Astrocyte (in vitro differentiated cells and primary cell): ENCODE measurements around the gene AQP5. TPM values are rescaled to one million over a fixed set of nuclear protein-coding genes. Genes with fewer than 3 reads are reported as not detected.

Experiments
- DNase-seq: peaks from one replicate; pipeline ENCODE4 v3.0.0-alpha.2; 2010; ENCODE audit warnings: low read depth
- FAIRE-seq: peaks from 2 replicates; lab custom pipeline; 2011; peaks lifted over from hg19 to GRCh38; lab: Jason Lieb, UNC
- H2AFZ ChIP-seq: 2 replicates; pipeline ENCODE4 v1.6.0; 2012; ENCODE audit warnings: low read depth, low read length, inconsistent platforms
- H3K27ac ChIP-seq: 2 replicates; pipeline ENCODE4 v1.5.1; 2011; ENCODE audit warnings: low read depth, low read length, inconsistent platforms
- H3K27me3 ChIP-seq: 2 replicates; pipeline ENCODE4 v1.6.0; 2011; ENCODE audit warnings: low read length, inconsistent platforms; ENCODE audit not compliant: insufficient read depth
- H3K36me3 ChIP-seq: 2 replicates; pipeline ENCODE4 v1.5.1; 2011; ENCODE audit warnings: low read length, inconsistent platforms; ENCODE audit not compliant: insufficient read depth
- H3K4me1 ChIP-seq: 2 replicates; pipeline ENCODE4 v1.5.1; 2011; ENCODE audit warnings: low read length, inconsistent platforms; ENCODE audit not compliant: insufficient read depth
- H3K4me2 ChIP-seq: 2 replicates; pipeline ENCODE4 v1.6.0; 2012; ENCODE audit warnings: low read length, inconsistent platforms
- H3K4me3 ChIP-seq: 2 replicates; pipeline ENCODE4 v1.5.1; 2011; ENCODE audit warnings: low read depth, mild to moderate bottlenecking, low read length, inconsistent platforms; ENCODE audit not compliant: insufficient read depth
- H3K79me2 ChIP-seq: 2 replicates; pipeline ENCODE4 v1.6.0; 2012; ENCODE audit warnings: mild to moderate bottlenecking, low read length, inconsistent platforms; ENCODE audit not compliant: insufficient read depth
- H3K9ac ChIP-seq: 2 replicates; pipeline ENCODE4 v1.6.0; 2012; ENCODE audit warnings: mild to moderate bottlenecking, low read length, inconsistent platforms
- H3K9me3 ChIP-seq: 2 replicates; pipeline ENCODE4 v1.5.1; 2012; ENCODE audit warnings: low read depth, mild to moderate bottlenecking, low read length, inconsistent platforms; ENCODE audit not compliant: insufficient read depth
- H4K20me1 ChIP-seq: 2 replicates; pipeline ENCODE4 v1.6.0; 2012; ENCODE audit warnings: low read length, inconsistent platforms; ENCODE audit not compliant: insufficient read depth
- H3K27ac Mint-ChIP-seq: one replicate; pipeline ENCODE4 v1.8.0; 2021; ENCODE audit warnings: mild to moderate bottlenecking, mixed read lengths; ENCODE audit not compliant: unreplicated experiment
- H3K27me3 Mint-ChIP-seq: one replicate; pipeline ENCODE4 v1.8.0; 2021; ENCODE audit warnings: low read depth, mixed read lengths; ENCODE audit not compliant: unreplicated experiment
- H3K36me3 Mint-ChIP-seq: one replicate; pipeline ENCODE4 v1.8.0; 2021; ENCODE audit warnings: low read depth, mixed read lengths; ENCODE audit not compliant: unreplicated experiment
- H3K4me1 Mint-ChIP-seq: one replicate; pipeline ENCODE4 v1.8.0; 2021; ENCODE audit warnings: low read depth, mixed read lengths; ENCODE audit not compliant: unreplicated experiment
- H3K4me3 Mint-ChIP-seq: one replicate; pipeline ENCODE4 v1.8.0; 2021; ENCODE audit warnings: mild to moderate bottlenecking, moderate library complexity, mixed read lengths; ENCODE audit not compliant: unreplicated experiment
- H3K9me3 Mint-ChIP-seq: one replicate; pipeline ENCODE4 v1.8.0; 2021; ENCODE audit warnings: mild to moderate bottlenecking, mixed read lengths; ENCODE audit not compliant: unreplicated experiment
- EZH2 ChIP-seq: IDR thresholded peaks from 2 replicates; pipeline ENCODE4 v1.6.1; 2012; ENCODE audit warnings: mild to moderate bottlenecking, low read length, inconsistent platforms; ENCODE audit not compliant: insufficient read depth
- total RNA-seq: library from RNA; stranded (reverse); gene quantifications from 2 replicates; pipeline ENCODE4 v1.2.1, GENCODE V29; 2021
- TF ChIP-seq, protein P1 (sequence below): IDR thresholded peaks from 2 replicates; pipeline ENCODE4 v1.5.1; 2011; ENCODE audit warnings: low read depth, mild to moderate bottlenecking, inconsistent platforms, low read length, moderate library complexity; ENCODE audit not compliant: insufficient read depth

AQP5 gene
- total RNA-seq, 1 donor from 2014 or later, result not detected

DNA sequence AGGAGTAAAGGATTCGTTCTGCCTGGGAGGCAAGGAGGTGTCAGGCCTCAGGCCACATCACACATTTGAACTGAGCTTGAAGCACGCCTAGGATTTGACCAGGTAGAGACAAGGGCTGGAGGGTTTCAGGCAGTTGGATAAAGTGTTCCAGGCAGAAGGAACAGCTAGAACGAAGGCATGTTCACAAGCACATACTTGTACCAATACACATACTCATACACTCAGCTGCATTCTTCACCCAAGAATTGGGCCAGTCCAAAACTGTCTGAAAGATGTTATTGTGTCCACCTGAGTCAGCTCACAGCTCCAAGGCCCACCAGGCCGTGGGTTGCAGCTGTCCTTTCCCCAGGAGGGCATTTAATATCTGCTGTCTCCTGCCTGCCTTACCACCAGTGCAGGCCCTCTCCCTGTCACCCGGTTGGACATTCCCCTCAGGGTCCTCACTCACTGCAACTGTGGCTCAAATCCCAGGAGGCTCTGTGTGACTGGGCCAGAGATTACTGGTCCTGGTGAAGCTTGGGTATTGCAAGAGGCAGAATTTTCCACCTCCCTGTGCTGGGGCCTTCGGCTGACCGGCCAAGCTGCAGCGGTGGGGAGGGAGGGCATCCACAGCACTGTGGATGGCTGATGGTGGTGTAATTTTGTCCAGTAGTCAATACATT is 23.9 kb upstream of the AQP5 start:
- no peaks in the 10 kb centered on the region for H3K79me2 ChIP-seq
- H3K36me3 ChIP-seq, result no peaks in the 10 kb centered on the region
- H3K4me2 ChIP-seq, result no peak overlapping the region
- H3K4me1 ChIP-seq, result no peaks in the 10 kb centered on the region
- Mint-ChIP-seq H3K27me3 (peaks cover 6% of the 10 kb centered on the region), H3K9me3 (no peaks in the 10 kb centered on the region), H3K4me1 (peaks cover 4% of the 10 kb centered on the region), H3K27ac (peak overlapping the region; percentile 20), H3K36me3 (no peaks in the 10 kb centered on the region), H3K4me3 (no peak overlapping the region)
- no peak overlapping the region for H3K27ac ChIP-seq
- FAIRE-seq, result no peak
- no peaks in the 10 kb centered on the region for H4K20me1 ChIP-seq
- H2AFZ ChIP-seq, result no peak overlapping the region
- DNase-seq, result no peak
- no peaks in the 10 kb centered on the region for H3K27me3 ChIP-seq
- no peak overlapping the region for H3K4me3 ChIP-seq
- H3K9me3 ChIP-seq, result no peaks in the 10 kb centered on the region
- TF ChIP-seq EZH2, result no peak
- TF ChIP-seq, protein P1, sequence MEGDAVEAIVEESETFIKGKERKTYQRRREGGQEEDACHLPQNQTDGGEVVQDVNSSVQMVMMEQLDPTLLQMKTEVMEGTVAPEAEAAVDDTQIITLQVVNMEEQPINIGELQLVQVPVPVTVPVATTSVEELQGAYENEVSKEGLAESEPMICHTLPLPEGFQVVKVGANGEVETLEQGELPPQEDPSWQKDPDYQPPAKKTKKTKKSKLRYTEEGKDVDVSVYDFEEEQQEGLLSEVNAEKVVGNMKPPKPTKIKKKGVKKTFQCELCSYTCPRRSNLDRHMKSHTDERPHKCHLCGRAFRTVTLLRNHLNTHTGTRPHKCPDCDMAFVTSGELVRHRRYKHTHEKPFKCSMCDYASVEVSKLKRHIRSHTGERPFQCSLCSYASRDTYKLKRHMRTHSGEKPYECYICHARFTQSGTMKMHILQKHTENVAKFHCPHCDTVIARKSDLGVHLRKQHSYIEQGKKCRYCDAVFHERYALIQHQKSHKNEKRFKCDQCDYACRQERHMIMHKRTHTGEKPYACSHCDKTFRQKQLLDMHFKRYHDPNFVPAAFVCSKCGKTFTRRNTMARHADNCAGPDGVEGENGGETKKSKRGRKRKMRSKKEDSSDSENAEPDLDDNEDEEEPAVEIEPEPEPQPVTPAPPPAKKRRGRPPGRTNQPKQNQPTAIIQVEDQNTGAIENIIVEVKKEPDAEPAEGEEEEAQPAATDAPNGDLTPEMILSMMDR, result no peak
- H3K9ac ChIP-seq, result no peak overlapping the region

DNA sequence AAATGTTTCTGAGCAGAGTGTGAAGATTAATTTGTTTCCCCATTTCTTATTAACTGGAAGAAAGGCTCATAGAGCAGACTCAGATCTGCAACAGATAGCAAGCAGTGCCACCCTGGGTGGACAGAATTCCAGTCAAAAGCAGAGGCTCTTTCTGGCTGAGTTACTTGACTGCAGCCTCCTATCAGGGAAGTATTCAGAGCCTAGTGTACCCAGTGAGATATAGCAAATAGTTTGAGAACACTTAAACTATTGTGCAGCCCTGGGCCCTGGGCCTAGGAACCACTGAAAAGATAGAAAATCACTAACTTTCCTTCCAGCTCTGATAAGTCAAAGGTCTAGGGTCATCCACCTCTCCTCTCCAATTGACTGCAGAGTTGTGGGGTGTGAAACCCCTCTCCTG is 22.4 kb upstream of the AQP5 start:
- no peak overlapping the region for H3K4me2 ChIP-seq
- Mint-ChIP-seq H3K27ac (no peak overlapping the region), H3K4me3 (no peak overlapping the region), H3K4me1 (no peaks in the 10 kb centered on the region), H3K9me3 (no peaks in the 10 kb centered on the region), H3K27me3 (peaks cover 14% of the 10 kb centered on the region), H3K36me3 (no peaks in the 10 kb centered on the region)
- H3K9me3 ChIP-seq, result no peaks in the 10 kb centered on the region
- FAIRE-seq, result no peak
- no peak overlapping the region for H3K27ac ChIP-seq
- TF ChIP-seq, protein P1, result no peak
- no peak for TF ChIP-seq EZH2
- no peak overlapping the region for H2AFZ ChIP-seq
- no peak overlapping the region for H3K9ac ChIP-seq
- H3K36me3 ChIP-seq, result no peaks in the 10 kb centered on the region
- no peaks in the 10 kb centered on the region for H3K4me1 ChIP-seq
- no peak for DNase-seq
- no peaks in the 10 kb centered on the region for H4K20me1 ChIP-seq
- no peak overlapping the region for H3K4me3 ChIP-seq
- no peaks in the 10 kb centered on the region for H3K27me3 ChIP-seq
- H3K79me2 ChIP-seq, result no peaks in the 10 kb centered on the region

DNA sequence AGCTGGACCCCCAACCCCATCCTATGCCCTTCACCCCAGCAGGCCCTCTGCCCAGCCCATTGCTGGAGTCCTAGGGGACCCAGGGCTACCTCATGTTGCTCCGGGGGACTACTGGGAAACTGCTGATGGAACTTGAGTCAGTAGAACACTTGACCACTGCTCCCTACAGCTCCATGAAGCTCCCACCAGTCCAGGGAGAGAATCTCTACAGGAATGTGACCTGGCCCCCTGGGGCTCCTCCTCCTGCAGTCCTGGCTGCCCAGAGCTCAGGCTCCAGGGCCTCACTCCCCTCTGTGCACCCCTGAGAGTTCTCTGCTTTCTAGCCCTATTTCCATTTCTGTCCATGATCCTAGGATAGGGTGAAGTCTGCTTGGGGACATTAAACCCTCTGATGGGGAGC is 22.0 kb upstream of the AQP5 start:
- TF ChIP-seq EZH2, result no peak
- TF ChIP-seq, protein P1, result no peak
- no peak overlapping the region for H3K4me3 ChIP-seq
- H3K9me3 ChIP-seq, result no peaks in the 10 kb centered on the region
- Mint-ChIP-seq H3K4me1 (no peaks in the 10 kb centered on the region), H3K9me3 (no peaks in the 10 kb centered on the region), H3K27ac (no peak overlapping the region), H3K36me3 (no peaks in the 10 kb centered on the region), H3K4me3 (no peak overlapping the region), H3K27me3 (peaks cover 14% of the 10 kb centered on the region)
- no peaks in the 10 kb centered on the region for H3K4me1 ChIP-seq
- H2AFZ ChIP-seq, result no peak overlapping the region
- H3K36me3 ChIP-seq, result no peaks in the 10 kb centered on the region
- no peaks in the 10 kb centered on the region for H3K27me3 ChIP-seq
- H3K27ac ChIP-seq, result no peak overlapping the region
- H4K20me1 ChIP-seq, result no peaks in the 10 kb centered on the region
- FAIRE-seq, result no peak
- H3K9ac ChIP-seq, result no peak overlapping the region
- DNase-seq, result no peak
- H3K4me2 ChIP-seq, result no peak overlapping the region
- no peaks in the 10 kb centered on the region for H3K79me2 ChIP-seq
